H9 (cell line): Measurements from ENCODE around the gene HTRA3. TPM values are rescaled to one million over a fixed set of nuclear protein-coding genes. Genes with fewer than 3 reads are reported as not detected.

ENCODE experiments used
- DNase-seq: peaks from one replicate; pipeline ENCODE4 v3.0.0-alpha.2; 2017
- H2AFZ ChIP-seq: one replicate; pipeline ENCODE4 v1.6.1; 2013; ENCODE audit warnings: mild to moderate bottlenecking, low read length, control low read depth, moderate library complexity
- H2AK5ac ChIP-seq: 2 replicates; pipeline ENCODE4 v1.6.1; 2013; ENCODE audit warnings: low read length, control low read depth, mixed read lengths; ENCODE audit not compliant: insufficient read length
- H2BK120ac ChIP-seq: one replicate; pipeline ENCODE4 v1.6.1; 2013; ENCODE audit warnings: low read depth, mild to moderate bottlenecking, low read length, control low read depth, inconsistent platforms; ENCODE audit not compliant: poor library complexity, severe bottlenecking
- H2BK12ac ChIP-seq: 2 replicates; pipeline ENCODE4 v1.6.1; 2013; ENCODE audit warnings: low read length, control low read depth, mixed read lengths, low read depth; ENCODE audit not compliant: insufficient read length
- H2BK15ac ChIP-seq: 2 replicates; pipeline ENCODE4 v1.6.1; 2013; ENCODE audit warnings: low read depth, low read length, control low read depth
- H2BK20ac ChIP-seq: one replicate; pipeline ENCODE4 v1.6.1; 2013; ENCODE audit warnings: low read depth, mild to moderate bottlenecking, low read length, control low read depth, inconsistent platforms; ENCODE audit not compliant: poor library complexity, severe bottlenecking
- H2BK5ac ChIP-seq: 2 replicates; pipeline ENCODE4 v1.6.1; 2013; ENCODE audit warnings: low read length, control low read depth, mixed read lengths; ENCODE audit not compliant: insufficient read length
- H3K14ac ChIP-seq: 2 replicates; pipeline ENCODE4 v1.6.1; 2013; ENCODE audit warnings: low read length, control low read depth; ENCODE audit not compliant: insufficient read depth
- H3K18ac ChIP-seq: 2 replicates; pipeline ENCODE4 v1.6.1; 2013; ENCODE audit warnings: low read depth, mild to moderate bottlenecking, mixed read lengths, low read length, control low read depth; ENCODE audit not compliant: insufficient read length
- H3K23ac ChIP-seq: 2 replicates; pipeline ENCODE4 v1.6.1; 2013; ENCODE audit warnings: low read length, control low read depth, mixed read lengths, low read depth; ENCODE audit not compliant: insufficient read length
- H3K23me2 ChIP-seq: 2 replicates; pipeline ENCODE4 v1.6.1; 2013; ENCODE audit warnings: low read depth, mild to moderate bottlenecking, mixed read lengths, low read length, control low read depth; ENCODE audit not compliant: insufficient read length, poor library complexity, severe bottlenecking
- H3K27ac ChIP-seq: 2 replicates; pipeline ENCODE4 v1.5.1; 2013; ENCODE audit warnings: low read length, control low read depth, mixed read lengths, low read depth; ENCODE audit not compliant: insufficient read length
- H3K27me3 ChIP-seq: 2 replicates; pipeline ENCODE4 v1.6.1; 2013; ENCODE audit warnings: low read length, control low read depth, inconsistent platforms; ENCODE audit not compliant: insufficient read depth
- H3K4ac ChIP-seq: 2 replicates; pipeline ENCODE4 v1.6.1; 2013; ENCODE audit warnings: low read depth, mild to moderate bottlenecking, control low read depth, inconsistent platforms, low read length, moderate library complexity
- H3K4me1 ChIP-seq: 2 replicates; pipeline ENCODE4 v1.6.1; 2013; ENCODE audit warnings: low read length, control low read depth, inconsistent platforms; ENCODE audit not compliant: insufficient read depth
- H3K4me2 ChIP-seq: 2 replicates; pipeline ENCODE4 v1.6.1; 2013; ENCODE audit warnings: low read length, control low read depth, mixed read lengths; ENCODE audit not compliant: insufficient read length, insufficient read depth
- H3K56ac ChIP-seq: 2 replicates; pipeline ENCODE4 v1.6.1; 2013; ENCODE audit warnings: low read depth, mild to moderate bottlenecking, mixed read lengths, low read length, control low read depth; ENCODE audit not compliant: insufficient read length
- H3K79me1 ChIP-seq: 2 replicates; pipeline ENCODE4 v1.6.1; 2013; ENCODE audit warnings: low read depth, mild to moderate bottlenecking, moderate library complexity, low read length, control low read depth, inconsistent platforms; ENCODE audit not compliant: insufficient read depth, poor library complexity, severe bottlenecking
- H3K79me2 ChIP-seq: 2 replicates; pipeline ENCODE4 v1.6.1; 2013; ENCODE audit warnings: low read length, control low read depth, inconsistent platforms; ENCODE audit not compliant: insufficient read depth
- H3K9ac ChIP-seq: 2 replicates; pipeline ENCODE4 v1.6.1; 2013; ENCODE audit warnings: low read length, control low read depth, mixed read lengths; ENCODE audit not compliant: insufficient read length; ENCODE audit errors: extremely low read depth
- H3K9me3 ChIP-seq: one replicate; pipeline ENCODE4 v1.6.1; 2013; ENCODE audit warnings: low read depth, low read length, inconsistent platforms; ENCODE audit not compliant: control insufficient read depth
- H3T11ph ChIP-seq: one replicate; pipeline ENCODE4 v1.6.1; 2013; ENCODE audit warnings: mild to moderate bottlenecking, low read length, control low read depth, inconsistent platforms
- H4K20me1 ChIP-seq: one replicate; pipeline ENCODE4 v1.6.1; 2013; ENCODE audit not compliant: control insufficient read depth, insufficient read length, insufficient read depth
- H4K5ac ChIP-seq: 2 replicates; pipeline ENCODE4 v1.6.1; 2013; ENCODE audit warnings: low read depth, mild to moderate bottlenecking, mixed read lengths, low read length, control low read depth; ENCODE audit not compliant: insufficient read length
- H4K8ac ChIP-seq: replicated peaks from 2 replicates; pipeline ENCODE4 v1.6.1; 2013; ENCODE audit warnings: low read length, control low read depth, mixed read lengths, low read depth; ENCODE audit not compliant: insufficient read length
- H4K91ac ChIP-seq: 2 replicates; pipeline ENCODE4 v1.6.1; 2013; ENCODE audit warnings: low read depth, mild to moderate bottlenecking, moderate library complexity, mixed read lengths, low read length, control low read depth; ENCODE audit not compliant: insufficient read length
- H3K27ac Mint-ChIP-seq, 3 experiments: 2 replicates in 2 of 3; 3 replicates in 1 of 3; pipeline ENCODE4 v1.8.0; 2020 to 2021; ENCODE audit warnings: mixed read lengths in 3 of 3, mild to moderate bottlenecking in 1 of 3, moderate library complexity in 1 of 3
- H3K27me3 Mint-ChIP-seq: 2 replicates; pipeline ENCODE4 v1.8.0; 2021; ENCODE audit warnings: low read depth, mild to moderate bottlenecking, moderate library complexity, mixed read lengths
- H3K36me3 Mint-ChIP-seq, 3 experiments: 2 replicates in 2 of 3; 3 replicates in 1 of 3; pipeline ENCODE4 v1.8.0; 2020 to 2021; ENCODE audit warnings: low read depth in 3 of 3, mixed read lengths in 3 of 3; ENCODE audit not compliant: insufficient read depth in 1 of 3
- H3K4me1 Mint-ChIP-seq, 2 experiments: 2 replicates each; pipeline ENCODE4 v1.8.0; 2020; ENCODE audit warnings: mixed read lengths in 2 of 2
- H3K4me3 Mint-ChIP-seq, 2 experiments: 2 replicates in 1 of 2; 3 replicates in 1 of 2; pipeline ENCODE4 v1.8.0; 2020 to 2021; ENCODE audit warnings: mild to moderate bottlenecking in 2 of 2, mixed read lengths in 2 of 2, moderate library complexity in 1 of 2
- H3K9me3 Mint-ChIP-seq, 2 experiments: 2 replicates in 1 of 2; 3 replicates in 1 of 2; pipeline ENCODE4 v1.8.0; 2020; ENCODE audit warnings: mild to moderate bottlenecking in 2 of 2, mixed read lengths in 2 of 2, moderate library complexity in 1 of 2
- WGBS: extraction: QIAGEN DNeasy Blood & Tissue Kit; methylation state at CpG from one replicate; pipeline ENCODE4 v1.1.7; 2013; ENCODE audit warnings: missing lambda C conversion rate, low lambda C conversion rate, mixed read lengths; ENCODE audit not compliant: insufficient read length; ENCODE audit errors: extremely low coverage; 5-methylcytosine and 5-hydroxymethylcytosine counted together
- total RNA-seq: library from RNA; stranded (reverse); gene quantifications from 2 replicates; pipeline ENCODE4 v1.2.1, GENCODE V29; 2021
- TF ChIP-seq, protein P1 (sequence below): fragments of 200-600 bp; sonication (generic); conservative IDR thresholded peaks from 3 replicates; pipeline ENCODE4 v1.8.0; 2021; ENCODE audit warnings: antibody characterized with exemption, mild to moderate bottlenecking

Gene HTRA3
- total RNA-seq, 1 experiment from 2014 or later = 3.0 TPM

DNA sequence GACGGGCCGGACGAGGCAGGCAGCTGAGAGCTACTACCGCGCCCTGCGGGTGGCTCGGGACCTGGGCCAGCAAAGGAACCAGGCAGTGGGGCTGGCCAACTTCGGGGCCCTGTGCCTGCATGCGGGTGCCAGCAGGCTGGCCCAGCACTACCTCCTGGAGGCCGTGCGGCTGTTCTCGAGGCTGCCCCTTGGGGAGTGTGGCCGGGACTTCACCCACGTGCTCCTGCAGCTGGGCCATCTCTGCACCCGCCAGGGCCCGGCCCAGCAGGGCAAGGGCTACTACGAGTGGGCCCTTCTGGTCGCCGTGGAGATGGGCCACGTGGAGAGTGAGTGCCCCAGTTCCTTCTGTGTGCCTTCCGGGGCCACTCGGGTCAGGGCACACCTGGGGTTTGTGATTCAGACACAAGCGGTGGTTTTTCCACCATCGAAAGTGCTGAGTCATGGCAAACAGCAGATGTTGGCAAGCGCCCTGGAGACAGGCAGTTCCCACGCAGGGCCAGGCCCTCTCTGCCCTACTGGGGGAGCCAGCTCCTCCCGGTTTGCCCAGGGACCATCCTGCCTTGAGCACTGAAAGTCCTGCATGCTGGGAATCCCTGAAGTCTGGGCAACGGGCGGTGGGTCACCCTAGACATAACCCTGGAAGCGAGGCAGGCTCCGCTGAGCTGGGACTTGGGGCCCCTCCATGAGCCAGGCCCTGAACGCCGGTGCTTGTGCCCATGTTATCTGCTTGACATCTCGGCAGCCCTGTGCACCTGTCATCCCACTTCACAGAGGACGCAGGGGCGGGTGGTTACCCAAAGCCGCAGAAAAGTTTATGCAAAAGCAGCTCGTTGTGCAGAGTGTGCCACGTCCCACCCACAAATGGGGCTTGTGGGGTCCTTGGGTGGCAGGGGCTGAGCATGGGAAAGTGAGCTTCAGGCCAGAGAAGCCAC lies 41.0 kb upstream of the HTRA3 start:
- Histone ChIP-seq H2BK12ac (no peak overlapping the region), H2BK5ac (no peak overlapping the region), H4K91ac (peak overlapping the region; percentile 81), H2BK20ac (no peak overlapping the region), H3K4me2 (no peak overlapping the region), H3K4me1 (peaks cover 4% of the 10 kb centered on the region), H3T11ph (no peak overlapping the region), H4K20me1 (no peaks in the 10 kb centered on the region), H2AK5ac (no peak overlapping the region), H3K4ac (peak overlapping the region; percentile 18; the same call in 1 of the 2 replicates), H2AFZ (no peak overlapping the region), H4K8ac (no peak overlapping the region), H2BK120ac (no peak overlapping the region), H3K27me3 (no peaks in the 10 kb centered on the region), H3K23me2 (no peaks in the 10 kb centered on the region), H3K14ac (no peak overlapping the region; the same call in 1 of the 2 replicates), H3K18ac (peak overlapping the region; percentile 17), H3K79me2 (no peaks in the 10 kb centered on the region), H4K5ac (no peak overlapping the region), H3K9ac (no peak overlapping the region), H3K9me3 (no peaks in the 10 kb centered on the region), H3K79me1 (no peaks in the 10 kb centered on the region), H3K27ac (no peak overlapping the region), H3K56ac (no peak overlapping the region), H2BK15ac (no peak overlapping the region), H3K23ac (no peak overlapping the region)
- WGBS = no CpG with 5 or more reads among the region's 39 CpGs
- H3K36me3 Mint-ChIP-seq = no peaks in the 10 kb centered on the region
- no peak overlapping the region for H3K4me3 Mint-ChIP-seq
- no peaks in the 10 kb centered on the region for H3K9me3 Mint-ChIP-seq
- TF ChIP-seq, protein P1, sequence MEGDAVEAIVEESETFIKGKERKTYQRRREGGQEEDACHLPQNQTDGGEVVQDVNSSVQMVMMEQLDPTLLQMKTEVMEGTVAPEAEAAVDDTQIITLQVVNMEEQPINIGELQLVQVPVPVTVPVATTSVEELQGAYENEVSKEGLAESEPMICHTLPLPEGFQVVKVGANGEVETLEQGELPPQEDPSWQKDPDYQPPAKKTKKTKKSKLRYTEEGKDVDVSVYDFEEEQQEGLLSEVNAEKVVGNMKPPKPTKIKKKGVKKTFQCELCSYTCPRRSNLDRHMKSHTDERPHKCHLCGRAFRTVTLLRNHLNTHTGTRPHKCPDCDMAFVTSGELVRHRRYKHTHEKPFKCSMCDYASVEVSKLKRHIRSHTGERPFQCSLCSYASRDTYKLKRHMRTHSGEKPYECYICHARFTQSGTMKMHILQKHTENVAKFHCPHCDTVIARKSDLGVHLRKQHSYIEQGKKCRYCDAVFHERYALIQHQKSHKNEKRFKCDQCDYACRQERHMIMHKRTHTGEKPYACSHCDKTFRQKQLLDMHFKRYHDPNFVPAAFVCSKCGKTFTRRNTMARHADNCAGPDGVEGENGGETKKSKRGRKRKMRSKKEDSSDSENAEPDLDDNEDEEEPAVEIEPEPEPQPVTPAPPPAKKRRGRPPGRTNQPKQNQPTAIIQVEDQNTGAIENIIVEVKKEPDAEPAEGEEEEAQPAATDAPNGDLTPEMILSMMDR = no peak
- peaks cover 22% of the 10 kb centered on the region in 2 experiments for H3K4me1 Mint-ChIP-seq
- peak overlapping the region in 1 of 3 experiments; percentile 23; a peak in 1 of 7 replicates for H3K27ac Mint-ChIP-seq
- no peak for DNase-seq
- no peaks in the 10 kb centered on the region; the same call in 1 of the 2 replicates for H3K27me3 Mint-ChIP-seq
